H1 (cell line): ENCODE results near the gene TACC2. TPM values are rescaled to one million over a fixed set of nuclear protein-coding genes. Genes with fewer than 3 reads are reported as not detected.

Experiments used
- CTCF ChIA-PET: fragments of 300-600 bp; sonication (Branson Sonifier 250); formaldehyde crosslinking; loops from one replicate; lab custom pipeline; 2021; ENCODE audit not compliant: partially characterized antibody; lab: Charles Lee
- POLR2A ChIA-PET: fragments of 300-600 bp; sonication (Branson Sonifier 250); formaldehyde crosslinking; loops from one replicate; lab custom pipeline; 2021; ENCODE audit warnings: inconsistent platforms; ENCODE audit not compliant: partially characterized antibody; lab: Charles Lee
- DNase-seq, 2 experiments: peaks; one replicate each; pipeline versions ENCODE4 v3.0.0 to v3.0.0-alpha.2; 2010 to 2022; ENCODE audit warnings: low spot score in 2 of 2, low read depth in 1 of 2, mixed read lengths in 1 of 2
- FAIRE-seq: peaks from 2 replicates; lab custom pipeline; 2011; peaks lifted over from hg19 to GRCh38; lab: Jason Lieb, UNC
- H2AFZ ChIP-seq: 2 replicates; pipeline ENCODE4 v1.8.1; 2012; ENCODE audit warnings: low read length, inconsistent platforms
- H2AK5ac ChIP-seq: 2 replicates; pipeline ENCODE4 v1.6.1; 2013; ENCODE audit warnings: low read depth, low read length
- H2BK120ac ChIP-seq: replicated peaks from 2 replicates; pipeline ENCODE3; 2013; ENCODE audit warnings: low read depth, low read length, inconsistent platforms
- H2BK12ac ChIP-seq: 2 replicates; pipeline ENCODE4 v1.6.1; 2013; ENCODE audit warnings: low read depth, low read length
- H2BK15ac ChIP-seq: 2 replicates; pipeline ENCODE4 v1.6.1; 2013; ENCODE audit warnings: low read length
- H2BK20ac ChIP-seq: 2 replicates; pipeline ENCODE4 v1.6.1; 2013; ENCODE audit warnings: low read length
- H2BK5ac ChIP-seq: 2 replicates; pipeline ENCODE4 v1.6.1; 2013; ENCODE audit warnings: low read depth, low read length
- H3K14ac ChIP-seq: 2 replicates; pipeline ENCODE4 v1.6.1; 2013; ENCODE audit warnings: inconsistent platforms; ENCODE audit not compliant: insufficient read length
- H3K18ac ChIP-seq: 2 replicates; pipeline ENCODE4 v1.6.1; 2013; ENCODE audit warnings: low read length; ENCODE audit errors: extremely low read depth
- H3K23ac ChIP-seq: 2 replicates; pipeline ENCODE4 v1.6.1; 2013; ENCODE audit warnings: inconsistent platforms; ENCODE audit not compliant: insufficient read length
- H3K23me2 ChIP-seq: 2 replicates; pipeline ENCODE4 v1.6.1; 2013; ENCODE audit warnings: low read depth, low read length
- H3K27ac ChIP-seq: 2 replicates; pipeline ENCODE4 v1.6.1; 2011; ENCODE audit warnings: low read depth, low read length, inconsistent platforms
- H3K27me3 ChIP-seq, 4 experiments: replicated peaks in 1 of 4; 1 replicate in 1 of 4; 2 replicates in 3 of 4; pipeline versions ENCODE4 v1.6.1 to v1.8.1; 2011 to 2013; ENCODE audit warnings: low read length in 3 of 4, mild to moderate bottlenecking in 3 of 4, inconsistent platforms in 2 of 4, mixed read lengths in 2 of 4, moderate library complexity in 1 of 4; ENCODE audit not compliant: control insufficient read depth in 3 of 4, insufficient read depth in 3 of 4; ENCODE audit errors: extremely low read depth in 1 of 4
- H3K36me3 ChIP-seq, 4 experiments: 2 replicates each; pipeline versions ENCODE4 v1.6.1 to v1.8.1; 2011 to 2013; ENCODE audit warnings: mild to moderate bottlenecking in 4 of 4, low read length in 3 of 4, moderate library complexity in 2 of 4, control low read depth in 1 of 4, inconsistent platforms in 1 of 4; ENCODE audit not compliant: insufficient read depth in 4 of 4, control insufficient read depth in 2 of 4
- H3K4ac ChIP-seq: replicated peaks from 2 replicates; pipeline ENCODE3; 2013; ENCODE audit warnings: low read length, low read depth, mixed read lengths, inconsistent platforms; ENCODE audit not compliant: insufficient read length
- H3K4me1 ChIP-seq, 4 experiments: replicated peaks in 1 of 4; 1 replicate in 1 of 4; 2 replicates in 3 of 4; pipeline versions ENCODE4 v1.6.1 to v1.8.1; 2011 to 2013; ENCODE audit warnings: low read length in 3 of 4, inconsistent platforms in 2 of 4, mixed read lengths in 1 of 4; ENCODE audit not compliant: insufficient read depth in 4 of 4, control insufficient read depth in 3 of 4
- H3K4me2 ChIP-seq, 2 experiments: 2 replicates each; pipeline versions ENCODE4 v1.6.1 to v1.8.1; 2011 to 2013; ENCODE audit warnings: low read depth in 2 of 2, low read length in 2 of 2, control low read depth in 1 of 2, inconsistent platforms in 1 of 2, mild to moderate bottlenecking in 1 of 2; ENCODE audit not compliant: insufficient read depth in 1 of 2
- H3K4me3 ChIP-seq, 4 experiments: fragments of 200-600, 300-600 bp in 1 of 4; sonication (generic), shearing (Covaris generic), sonication (Bioruptor Twin) in 1 of 4; 2 replicates each; pipeline versions ENCODE4 v1.5.1 to v1.8.1; 2011 to 2016; ENCODE audit warnings: low read length in 4 of 4, low read depth in 3 of 4, control low read depth in 2 of 4, inconsistent platforms in 2 of 4, mild to moderate bottlenecking in 2 of 4, mixed read lengths in 1 of 4, moderate library complexity in 1 of 4; ENCODE audit not compliant: insufficient read depth in 2 of 4; ENCODE audit errors: extremely low read depth in 1 of 4
- H3K56ac ChIP-seq: replicated peaks from 2 replicates; pipeline ENCODE3; 2013; ENCODE audit warnings: low read depth, mild to moderate bottlenecking, mixed read lengths, low read length, inconsistent platforms; ENCODE audit not compliant: insufficient read length
- H3K79me1 ChIP-seq: 2 replicates; pipeline ENCODE4 v1.6.1; 2013; ENCODE audit warnings: low read depth, low read length, control low read depth
- H3K79me2 ChIP-seq, 2 experiments: 2 replicates each; pipeline versions ENCODE4 v1.6.1 to v1.8.1; 2012 to 2013; ENCODE audit warnings: low read length in 2 of 2, mild to moderate bottlenecking in 2 of 2, inconsistent platforms in 1 of 2; ENCODE audit not compliant: insufficient read depth in 2 of 2, control insufficient read depth in 1 of 2
- H3K9ac ChIP-seq, 4 experiments: replicated peaks in 1 of 4; 1 replicate in 1 of 4; 2 replicates in 3 of 4; pipeline versions ENCODE4 v1.6.1 to v1.8.1; 2011 to 2013; ENCODE audit warnings: low read depth in 3 of 4, low read length in 3 of 4, control low read depth in 2 of 4, mild to moderate bottlenecking in 2 of 4, moderate library complexity in 2 of 4, inconsistent platforms in 1 of 4; ENCODE audit errors: extremely low read depth in 1 of 4
- H3K9me3 ChIP-seq, 2 experiments: 2 replicates each; pipeline versions ENCODE4 v1.6.1 to v1.8.1; 2012 to 2013; ENCODE audit warnings: mild to moderate bottlenecking in 2 of 2, moderate library complexity in 2 of 2, control low read depth in 1 of 2, inconsistent platforms in 1 of 2, low read depth in 1 of 2, low read length in 1 of 2, mixed read lengths in 1 of 2; ENCODE audit not compliant: insufficient read depth in 2 of 2
- H4K20me1 ChIP-seq, 2 experiments: replicated peaks in 1 of 2; 2 replicates each; pipeline versions ENCODE3 to v1.8.1; 2011 to 2013; ENCODE audit warnings: inconsistent platforms in 2 of 2, low read length in 2 of 2, mild to moderate bottlenecking in 1 of 2; ENCODE audit not compliant: insufficient read depth in 2 of 2, control insufficient read depth in 1 of 2
- H4K5ac ChIP-seq: 2 replicates; pipeline ENCODE4 v1.6.1; 2013; ENCODE audit warnings: low read length, low read depth, mixed read lengths, inconsistent platforms; ENCODE audit not compliant: insufficient read length
- H4K8ac ChIP-seq: 2 replicates; pipeline ENCODE4 v1.8.0; 2013; ENCODE audit warnings: mild to moderate bottlenecking, moderate library complexity, low read length, inconsistent platforms; ENCODE audit not compliant: insufficient read depth; ENCODE audit errors: extremely low read depth
- H4K91ac ChIP-seq: replicated peaks from 2 replicates; pipeline ENCODE3; 2013; ENCODE audit warnings: low read length, mixed read lengths, inconsistent platforms; ENCODE audit not compliant: insufficient read length
- ATF2 ChIP-seq: IDR thresholded peaks from 2 replicates; pipeline ENCODE4 v1.6.1; 2012; ENCODE audit warnings: low read length, inconsistent platforms
- CBX5 ChIP-seq: fragments of 300-800, 300-1000 bp; sonication (generic); IDR thresholded peaks from 2 replicates; pipeline ENCODE4 v1.7.1; 2016; ENCODE audit warnings: antibody characterized with exemption, low read length, low read depth
- EGR1 ChIP-seq: IDR thresholded peaks from 2 replicates; pipeline ENCODE4 v1.6.1; 2011; ENCODE audit warnings: low read depth, low read length, borderline replicate concordance
- EZH2 ChIP-seq: fragments of 200-600 bp; sonication (generic); IDR thresholded peaks from 2 replicates; pipeline ENCODE4 v1.7.1; 2012; ENCODE audit warnings: low read depth, mild to moderate bottlenecking, moderate library complexity, low read length, inconsistent platforms; ENCODE audit not compliant: severe bottlenecking
- GABPA ChIP-seq: IDR thresholded peaks from 2 replicates; pipeline ENCODE4 v1.6.1; 2011; ENCODE audit warnings: mild to moderate bottlenecking, low read length, moderate library complexity, borderline replicate concordance; ENCODE audit not compliant: insufficient read depth
- KDM5A ChIP-seq: fragments of 200-600 bp; IDR thresholded peaks from 2 replicates; pipeline ENCODE4 v1.7.1; 2012; ENCODE audit warnings: mild to moderate bottlenecking, low read length, inconsistent platforms, mixed read lengths
- NANOG ChIP-seq: IDR thresholded peaks from 2 replicates; pipeline ENCODE4 v1.6.1; 2011; ENCODE audit warnings: low read length, low read depth, mild to moderate bottlenecking, inconsistent platforms; ENCODE audit not compliant: insufficient read depth, poor library complexity, severe bottlenecking
- PHF8 ChIP-seq: fragments of 200-600 bp; sonication (generic); conservative IDR thresholded peaks from 2 replicates; pipeline ENCODE4 v1.7.1; 2012; ENCODE audit warnings: low read depth, mild to moderate bottlenecking, inconsistent platforms, low read length, moderate library complexity
- POLR2AphosphoS5 ChIP-seq: IDR thresholded peaks from 2 replicates; pipeline ENCODE4 v1.6.1; 2011; ENCODE audit warnings: low read depth, low read length
- SP1 ChIP-seq: IDR thresholded peaks from 2 replicates; pipeline ENCODE4 v1.6.1; 2011; ENCODE audit warnings: low read depth, low read length
- SRF ChIP-seq: IDR thresholded peaks from 2 replicates; pipeline ENCODE4 v1.6.1; 2011; ENCODE audit warnings: mild to moderate bottlenecking, low read depth, low read length, moderate library complexity
- SUZ12 ChIP-seq: fragments of 200-600 bp; sonication (generic); IDR thresholded peaks from 2 replicates; pipeline ENCODE4 v1.6.1; 2012; ENCODE audit warnings: mild to moderate bottlenecking, inconsistent platforms, low read length, moderate library complexity, mixed read lengths
- WGBS, 2 experiments: shearing (Covaris generic) in 1 of 2; methylation state at CpG; one replicate each; pipeline versions ENCODE4 v1.1.6 to v1.1.7; 2013 to 2015; ENCODE audit warnings: low lambda C conversion rate in 2 of 2, mixed read lengths in 2 of 2, inconsistent platforms in 1 of 2, low coverage in 1 of 2, missing lambda C conversion rate in 1 of 2; ENCODE audit not compliant: insufficient replicate concordance in 2 of 2, insufficient coverage in 1 of 2, insufficient read length in 1 of 2; ENCODE audit errors: extremely low coverage in 1 of 2, missing lambda C conversion rate in 1 of 2; 5-methylcytosine and 5-hydroxymethylcytosine counted together
- polyA plus RNA-seq, 7 experiments: library from polyadenylated mRNA; depleted of rRNA in 3 of 7; stranded (reverse) in 5 of 7; unstranded in 2 of 7; fragments of >200 nt in 5 of 7; fragments of 200-250 nt in 2 of 7; gene quantifications; 1 replicate in 5 of 7; 2 replicates in 1 of 7; 4 replicates in 1 of 7; pipeline versions ENCODE4 v1.2.1 to v1.2.3, GENCODE V29; 2011 to 2013; ENCODE audit warnings: missing spikeins in 2 of 7, mixed read lengths in 2 of 7
- total RNA-seq: library from RNA; stranded (reverse); fragmentation: NEBNext Ultra II Directional; extraction: Animal tissue kit (Norgen Biotek cat#: 25700); gene quantifications from 2 replicates; pipeline ENCODE4 v1.2.1, GENCODE V29; 2021

The TACC2 gene
- total and polyA plus RNA-seq, 2 of the 8 experiments (the other 6 are each of a cell fraction or from before 2014, with no cell fraction given): 21.2 to 46.6 TPM

GRCh38 chr10:122033224-122033926, 44.4 kb downstream of the TACC2 start:
- H3K18ac ChIP-seq: no peak overlapping the region
- no peak overlapping the region for H4K8ac ChIP-seq
- no peak overlapping the region for H4K91ac ChIP-seq
- ChIA-PET CTCF (interaction anchor here (0.9 to 1.3 kb wide), 3 partner anchors 11 to 20 kb away, joined by 3 to 5 read pairs (median 3); no protein-coding TSS in a partner anchor), POLR2A (no interaction called here)
- H3K27ac ChIP-seq: no peak overlapping the region
- no peaks in the 10 kb centered on the region for H4K20me1 ChIP-seq
- no peak overlapping the region for H2BK15ac ChIP-seq
- H3K27me3 ChIP-seq: no peaks in the 10 kb centered on the region
- H3K4me1 ChIP-seq: no peaks in the 10 kb centered on the region
- no peak overlapping the region for H2BK12ac ChIP-seq
- no peak overlapping the region for H2BK120ac ChIP-seq
- no peaks in the 10 kb centered on the region for H3K23me2 ChIP-seq
- no peak overlapping the region for H3K23ac ChIP-seq
- no peak overlapping the region for H3K4ac ChIP-seq
- H3K56ac ChIP-seq: no peak overlapping the region
- no peak overlapping the region for H2BK5ac ChIP-seq
- WGBS, 2 experiments: 86% methylated on average over 9 of the region's 9 CpGs; no CpG with 5 or more reads in 1 of the 2 experiments
- no peaks in the 10 kb centered on the region for H3K79me1 ChIP-seq
- H3K4me2 ChIP-seq: no peak overlapping the region
- no peak overlapping the region for H4K5ac ChIP-seq
- no peak for FAIRE-seq
- H3K36me3 ChIP-seq: no peaks in the 10 kb centered on the region
- H3K9ac ChIP-seq: no peak overlapping the region
- no peak overlapping the region for H2AK5ac ChIP-seq
- no peak overlapping the region for H3K14ac ChIP-seq
- no peak for DNase-seq
- H2AFZ ChIP-seq: no peak overlapping the region
- H3K9me3 ChIP-seq: no peaks in the 10 kb centered on the region
- no peak overlapping the region for H3K4me3 ChIP-seq
- no peak overlapping the region for H2BK20ac ChIP-seq
- no peaks in the 10 kb centered on the region for H3K79me2 ChIP-seq
- TF ChIP-seq PHF8: no peak
- no peak for TF ChIP-seq EZH2
- no peak for TF ChIP-seq POLR2AphosphoS5
- no peak for TF ChIP-seq KDM5A
- TF ChIP-seq SP1: no peak
- TF ChIP-seq EGR1: no peak
- TF ChIP-seq ATF2: no peak
- TF ChIP-seq CBX5: no peak
- TF ChIP-seq GABPA: no peak
- no peak for TF ChIP-seq SUZ12
- TF ChIP-seq NANOG: no peak
- no peak for TF ChIP-seq SRF
